Ishikawa (cell line): ENCODE measurements around the gene UQCC5.

Source experiments
- REST ChIP-seq: IDR thresholded peaks from 2 replicates; pipeline ENCODE4 v1.6.1; 2012; ENCODE audit warnings: low read depth, mild to moderate bottlenecking
- TEAD4 ChIP-seq: IDR thresholded peaks from 2 replicates; pipeline ENCODE4 v1.6.1; 2012

GRCh38 chr3:52501046-52501445 is 35.4 kb upstream of the UQCC5 start:
- TF ChIP-seq TEAD4 (no peak), REST (no peak)
